Lower leg skin (tissue), 4 donors: Measurements from ENCODE around the gene ATP7B. TPM values are rescaled to one million over a fixed set of nuclear protein-coding genes. Genes with fewer than 3 reads are reported as not detected.

ENCODE experiments used
- DNase-seq, 2 donors: peaks; one replicate each; pipeline ENCODE4 v3.0.0-alpha.2; 2019; ENCODE audit warnings: low spot score in 2 of 2
- H3K4me3 ChIP-seq: fragments of 200-600 bp; sonication (generic); 2 replicates; pipeline ENCODE4 v1.5.1; 2017; ENCODE audit warnings: mild to moderate bottlenecking, low read depth; ENCODE audit not compliant: poor library complexity, severe bottlenecking
- POLR2A ChIP-seq, 2 donors: fragments of 450-650 bp; IDR thresholded peaks; one replicate each; pipeline ENCODE4 v1.6.1; 2016 to 2017; ENCODE audit warnings: antibody characterized with exemption in 2 of 2, mild to moderate bottlenecking in 1 of 2, moderate library complexity in 1 of 2
- WGBS, 2 donors: methylation state at CpG; one replicate each; pipeline ENCODE4 v1.1.5; 2018; 5-methylcytosine and 5-hydroxymethylcytosine counted together
- intact Hi-C: fragments of 100-400 bp; cut with DNase I; formaldehyde crosslinking; loops from one replicate; pipeline ENCODE4 v1.15.0; 2023; ENCODE audit warnings: low total_unique reads
- total RNA-seq, 4 donors: library from RNA; depleted of rRNA; stranded (reverse); fragments of >200 nt; gene quantifications; one replicate each; pipeline ENCODE4 v1.1.0, GENCODE V29; 2016
- TF ChIP-seq, protein P1 (sequence below), 3 donors: fragments of 450-650 bp; IDR thresholded peaks; one replicate each; pipeline ENCODE4 v1.5.1; 2016; ENCODE audit warnings: antibody characterized with exemption in 3 of 3, mild to moderate bottlenecking in 3 of 3, moderate library complexity in 2 of 3

The ATP7B gene
- total RNA-seq, 4 donors from 2014 or later = 2.6 to 6.1 (median 4.0) TPM

DNA sequence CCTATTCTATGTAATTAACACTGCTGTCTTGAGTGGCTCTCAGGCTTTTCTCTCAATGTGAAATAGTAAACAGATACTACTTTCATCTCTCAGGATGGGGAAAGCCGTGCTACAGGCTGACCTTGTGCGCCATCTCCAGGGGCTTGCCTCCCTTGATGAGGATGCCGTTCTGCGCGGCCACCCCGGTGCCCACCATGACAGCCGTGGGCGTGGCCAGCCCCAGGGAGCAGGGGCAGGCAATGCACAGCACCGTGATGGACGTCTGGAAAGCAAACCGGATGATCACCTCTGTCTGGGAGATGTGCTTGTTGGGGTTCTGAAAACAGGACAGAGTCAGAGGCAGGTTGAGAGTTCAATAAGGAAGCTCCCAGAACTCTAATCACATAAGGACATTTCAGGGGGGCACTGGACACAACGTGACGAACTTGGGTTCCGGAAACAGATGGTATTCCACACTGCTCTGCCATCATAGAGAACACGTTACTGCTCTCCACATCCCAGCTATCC, 65.0 kb downstream of the ATP7B start:
- H3K4me3 ChIP-seq = no peak overlapping the region
- 94 to 95% methylated on average over 15 of the region's 15 CpGs for WGBS, 2 donors
- no peak for TF ChIP-seq POLR2A (IDR thresholded peaks at IDR 0.05)
- TF ChIP-seq, protein P1, sequence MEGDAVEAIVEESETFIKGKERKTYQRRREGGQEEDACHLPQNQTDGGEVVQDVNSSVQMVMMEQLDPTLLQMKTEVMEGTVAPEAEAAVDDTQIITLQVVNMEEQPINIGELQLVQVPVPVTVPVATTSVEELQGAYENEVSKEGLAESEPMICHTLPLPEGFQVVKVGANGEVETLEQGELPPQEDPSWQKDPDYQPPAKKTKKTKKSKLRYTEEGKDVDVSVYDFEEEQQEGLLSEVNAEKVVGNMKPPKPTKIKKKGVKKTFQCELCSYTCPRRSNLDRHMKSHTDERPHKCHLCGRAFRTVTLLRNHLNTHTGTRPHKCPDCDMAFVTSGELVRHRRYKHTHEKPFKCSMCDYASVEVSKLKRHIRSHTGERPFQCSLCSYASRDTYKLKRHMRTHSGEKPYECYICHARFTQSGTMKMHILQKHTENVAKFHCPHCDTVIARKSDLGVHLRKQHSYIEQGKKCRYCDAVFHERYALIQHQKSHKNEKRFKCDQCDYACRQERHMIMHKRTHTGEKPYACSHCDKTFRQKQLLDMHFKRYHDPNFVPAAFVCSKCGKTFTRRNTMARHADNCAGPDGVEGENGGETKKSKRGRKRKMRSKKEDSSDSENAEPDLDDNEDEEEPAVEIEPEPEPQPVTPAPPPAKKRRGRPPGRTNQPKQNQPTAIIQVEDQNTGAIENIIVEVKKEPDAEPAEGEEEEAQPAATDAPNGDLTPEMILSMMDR (IDR thresholded peaks at IDR 0.05) = no peak
- intact Hi-C loops = no loop called here
- DNase-seq = peak in 1 of 2 donors; percentile 18

DNA sequence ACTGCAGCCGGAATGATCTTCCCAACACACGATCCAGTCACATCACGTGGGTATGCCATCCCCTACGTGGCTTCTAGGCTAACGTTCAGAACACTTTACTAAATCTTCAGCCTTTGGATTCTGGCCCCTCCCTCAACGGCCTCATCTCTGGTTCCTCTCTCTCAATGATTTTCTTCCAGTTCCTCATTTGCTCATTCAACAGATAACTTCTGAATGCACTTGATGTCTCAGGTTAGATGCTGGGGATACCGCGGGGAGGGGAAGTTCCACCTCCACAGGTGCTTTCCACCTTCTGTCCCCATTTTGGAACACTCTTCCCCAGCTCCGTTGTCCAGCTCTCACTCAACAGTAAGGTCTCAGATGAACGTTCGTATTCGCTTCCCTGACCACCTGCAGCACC, 66.1 kb downstream of the ATP7B start:
- intact Hi-C loops = no loop called here
- H3K4me3 ChIP-seq = no peak overlapping the region
- 83 to 85% methylated on average over 12 of the region's 12 CpGs for WGBS, 2 donors
- no peak for DNase-seq
- no peak for TF ChIP-seq POLR2A (IDR thresholded peaks at IDR 0.05)
- TF ChIP-seq, protein P1 (IDR thresholded peaks at IDR 0.05) = no peak

DNA sequence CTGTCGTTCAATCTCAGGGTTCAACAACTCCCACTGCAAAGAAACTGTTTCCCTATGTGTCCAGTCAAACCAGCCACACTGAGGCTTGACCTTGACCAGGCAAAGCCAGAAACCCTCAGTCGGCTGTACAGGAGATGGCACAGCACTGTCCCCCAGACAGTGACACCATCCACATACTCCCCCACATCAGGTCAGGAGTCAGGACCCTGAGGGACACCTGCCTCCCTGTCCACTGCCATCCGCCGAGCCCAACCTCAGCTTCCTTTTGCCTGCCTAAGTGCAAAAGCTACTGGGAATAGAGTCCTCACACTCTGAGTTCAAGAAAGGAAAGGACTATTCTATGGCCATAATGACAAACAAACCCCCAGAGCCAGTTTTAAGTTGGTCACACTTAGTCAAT, 66.8 kb downstream of the ATP7B start:
- DNase-seq = no peak
- no peak overlapping the region for H3K4me3 ChIP-seq
- intact Hi-C loops = no loop called here
- WGBS, 2 donors = 90 to 92% methylated on average over 4 of the region's 4 CpGs
- TF ChIP-seq, protein P1 (IDR thresholded peaks at IDR 0.05) = no peak
- no peak for TF ChIP-seq POLR2A (IDR thresholded peaks at IDR 0.05)

DNA sequence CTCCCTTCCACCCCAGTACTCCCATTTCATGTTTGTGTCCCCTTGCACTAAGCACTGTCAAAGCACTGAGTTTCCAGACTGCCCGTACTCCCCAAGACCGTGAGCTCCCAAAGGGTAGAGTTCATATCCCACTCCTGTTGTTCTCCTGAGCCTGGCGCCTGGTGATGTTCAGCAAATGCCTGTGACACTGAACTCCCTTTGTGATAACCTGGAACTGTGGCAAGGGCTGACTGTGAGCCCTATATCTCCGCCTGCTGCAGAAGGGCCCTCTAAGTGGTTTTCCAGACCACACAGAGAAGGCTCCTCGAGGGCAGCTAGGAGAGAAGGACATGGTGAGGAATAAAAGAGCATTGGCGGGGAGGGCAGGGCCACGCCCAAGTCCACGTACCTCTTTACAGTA, 67.5 kb downstream of the ATP7B start:
- TF ChIP-seq POLR2A (IDR thresholded peaks at IDR 0.05) = no peak
- TF ChIP-seq, protein P1 (IDR thresholded peaks at IDR 0.05) = no peak
- 88 to 95% methylated on average over 8 of the region's 8 CpGs for WGBS, 2 donors
- intact Hi-C loops = no loop called here
- no peak for DNase-seq
- no peak overlapping the region for H3K4me3 ChIP-seq

DNA sequence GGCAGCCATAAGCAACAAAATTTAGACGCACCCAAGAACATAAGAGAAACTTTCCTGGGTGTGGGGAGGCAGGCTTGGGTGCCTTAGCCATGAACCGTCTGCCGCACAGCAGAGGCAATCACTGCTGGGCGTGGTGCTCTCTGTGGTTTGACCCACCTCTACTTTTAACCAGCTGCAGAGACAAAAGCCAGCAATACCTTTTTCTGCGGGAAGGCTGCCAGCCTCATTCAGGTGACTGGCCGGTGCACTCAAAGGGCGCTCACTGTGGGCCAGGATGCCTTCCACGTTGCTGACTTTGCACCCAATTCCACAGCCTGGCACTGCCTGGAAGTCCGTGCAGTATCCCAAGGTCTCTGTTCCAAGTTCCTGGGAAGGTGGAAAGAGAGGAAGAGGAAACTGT, 69.1 kb downstream of the ATP7B start:
- H3K4me3 ChIP-seq = no peak overlapping the region
- intact Hi-C loops = no loop called here
- TF ChIP-seq POLR2A (IDR thresholded peaks at IDR 0.05) = no peak
- TF ChIP-seq, protein P1 (IDR thresholded peaks at IDR 0.05) = no peak
- no peak for DNase-seq
- 60 to 66% methylated on average over 9 of the region's 9 CpGs for WGBS, 2 donors

DNA sequence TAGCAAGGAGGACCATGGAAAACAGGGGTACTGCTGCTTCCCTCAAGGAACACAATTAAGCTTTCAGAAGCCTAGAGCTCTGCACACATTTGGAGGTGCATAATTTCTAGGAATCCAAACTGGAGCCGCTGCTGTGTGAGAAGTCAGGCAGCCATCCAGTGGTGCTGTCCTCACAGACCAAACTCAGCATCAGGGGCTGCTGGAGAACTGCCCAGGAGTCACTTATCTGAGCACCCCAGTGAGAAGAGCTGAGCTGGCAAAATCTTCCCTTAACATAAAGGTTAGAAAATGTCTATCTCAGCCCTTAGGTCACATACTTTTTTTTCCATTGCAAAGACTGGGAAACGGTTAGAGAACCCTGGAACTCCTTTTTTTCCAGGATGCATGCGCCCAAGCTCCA, 72.8 kb downstream of the ATP7B start:
- TF ChIP-seq, protein P1 (IDR thresholded peaks at IDR 0.05) = no peak
- TF ChIP-seq POLR2A (IDR thresholded peaks at IDR 0.05) = no peak
- WGBS, 2 donors = 85 to 89% methylated on average over 3 of the region's 3 CpGs
- no peak overlapping the region for H3K4me3 ChIP-seq
- intact Hi-C loops = no loop called here
- no peak for DNase-seq
